Mesenchymal stem cell (in vitro differentiated cells and primary cell): ENCODE data around the gene CFAP70.

Experiments used
- DNase-seq: peaks from one replicate; pipeline ENCODE4 v3.0.0-alpha.2; 2013
- H2AFZ ChIP-seq: one replicate; pipeline ENCODE4 v1.6.1; 2013; ENCODE audit warnings: low read depth, mild to moderate bottlenecking, control low read depth, inconsistent platforms, low read length, moderate library complexity
- H2AK5ac ChIP-seq: 2 replicates; pipeline ENCODE4 v1.6.1; 2013; ENCODE audit warnings: low read length, moderate library complexity, mild to moderate bottlenecking, inconsistent platforms; ENCODE audit not compliant: severe bottlenecking
- H2BK120ac ChIP-seq: one replicate; pipeline ENCODE4 v1.6.1; 2013; ENCODE audit warnings: low read depth, mild to moderate bottlenecking, inconsistent platforms, low read length, moderate library complexity
- H2BK12ac ChIP-seq, 2 experiments: one replicate each; pipeline ENCODE4 v1.6.1; 2013; ENCODE audit warnings: inconsistent platforms in 2 of 2, low read length in 2 of 2, mild to moderate bottlenecking in 2 of 2, moderate library complexity in 2 of 2, control low read depth in 1 of 2
- H2BK15ac ChIP-seq: one replicate; pipeline ENCODE4 v1.6.1; 2013; ENCODE audit warnings: mild to moderate bottlenecking, low read depth, inconsistent platforms; ENCODE audit not compliant: poor library complexity, severe bottlenecking
- H2BK5ac ChIP-seq: 2 replicates; pipeline ENCODE4 v1.6.1; 2013; ENCODE audit warnings: low read depth, mild to moderate bottlenecking, low read length, control low read depth, inconsistent platforms; ENCODE audit not compliant: poor library complexity, severe bottlenecking
- H3K14ac ChIP-seq, 2 experiments: one replicate each; pipeline ENCODE4 v1.6.1; 2013; ENCODE audit warnings: inconsistent platforms in 2 of 2, low read length in 2 of 2, control low read depth in 1 of 2, mild to moderate bottlenecking in 1 of 2, moderate library complexity in 1 of 2
- H3K18ac ChIP-seq, 2 experiments: one replicate each; pipeline ENCODE4 v1.6.1; 2013; ENCODE audit warnings: inconsistent platforms in 2 of 2, low read length in 2 of 2, control low read depth in 1 of 2, low read depth in 1 of 2, mild to moderate bottlenecking in 1 of 2
- H3K23ac ChIP-seq, 2 experiments: one replicate each; pipeline ENCODE4 v1.6.1; 2013; ENCODE audit warnings: inconsistent platforms in 2 of 2, low read length in 2 of 2, mild to moderate bottlenecking in 2 of 2, moderate library complexity in 2 of 2, control low read depth in 1 of 2
- H3K27ac ChIP-seq: 2 replicates; pipeline ENCODE4 v1.5.1; 2013; ENCODE audit warnings: mild to moderate bottlenecking, moderate library complexity, low read length, control low read depth, inconsistent platforms; ENCODE audit not compliant: poor library complexity, severe bottlenecking
- H3K27me3 ChIP-seq, 2 experiments: 2 replicates each; pipeline versions ENCODE4 v1.6.1 to v1.7.0; 2013; ENCODE audit warnings: low read length in 2 of 2, mild to moderate bottlenecking in 2 of 2, moderate library complexity in 2 of 2, control low read depth in 1 of 2, inconsistent platforms in 1 of 2; ENCODE audit not compliant: control insufficient read depth in 1 of 2, insufficient read depth in 1 of 2
- H3K36me3 ChIP-seq, 2 experiments: 2 replicates each; pipeline versions ENCODE4 v1.6.1 to v1.7.0; 2013; ENCODE audit warnings: low read length in 2 of 2, control low read depth in 1 of 2, inconsistent platforms in 1 of 2, low read depth in 1 of 2, mild to moderate bottlenecking in 1 of 2; ENCODE audit not compliant: insufficient read depth in 2 of 2, control insufficient read depth in 1 of 2
- H3K4ac ChIP-seq, 2 experiments: one replicate each; pipeline ENCODE4 v1.6.1; 2013; ENCODE audit warnings: inconsistent platforms in 2 of 2, low read length in 2 of 2, mild to moderate bottlenecking in 2 of 2, moderate library complexity in 2 of 2, control low read depth in 1 of 2, low read depth in 1 of 2
- H3K4me1 ChIP-seq: 2 replicates; pipeline ENCODE4 v1.6.1; 2013; ENCODE audit warnings: low read depth, low read length, control low read depth; ENCODE audit not compliant: control insufficient read depth, insufficient read depth
- H3K4me2 ChIP-seq: 2 replicates; pipeline ENCODE4 v1.6.1; 2013; ENCODE audit warnings: low read length, mild to moderate bottlenecking, inconsistent platforms; ENCODE audit not compliant: poor library complexity, severe bottlenecking
- H3K4me3 ChIP-seq, 2 experiments: 2 replicates each; pipeline versions ENCODE4 v1.5.1 to v1.7.0; 2013; ENCODE audit warnings: low read length in 2 of 2, mild to moderate bottlenecking in 2 of 2, control low read depth in 1 of 2, low read depth in 1 of 2; ENCODE audit not compliant: insufficient read depth in 1 of 2
- H3K79me1 ChIP-seq: replicated peaks from 2 replicates; pipeline ENCODE4 v1.6.1; 2013; ENCODE audit warnings: mild to moderate bottlenecking, control low read depth, low read length, inconsistent platforms; ENCODE audit not compliant: poor library complexity, severe bottlenecking
- H3K9ac ChIP-seq: 2 replicates; pipeline ENCODE4 v1.7.0; 2013; ENCODE audit warnings: mild to moderate bottlenecking, low read length, moderate library complexity
- H3K9me3 ChIP-seq: 2 replicates; pipeline ENCODE4 v1.7.0; 2013; ENCODE audit warnings: mild to moderate bottlenecking, low read length; ENCODE audit not compliant: control insufficient read depth
- H4K8ac ChIP-seq: one replicate; pipeline ENCODE4 v1.6.1; 2013; ENCODE audit warnings: inconsistent platforms, mild to moderate bottlenecking, low read length, moderate library complexity
- H4K91ac ChIP-seq: one replicate; pipeline ENCODE4 v1.6.1; 2013; ENCODE audit warnings: mild to moderate bottlenecking, low read length, inconsistent platforms
- WGBS: methylation state at CpG from one replicate; pipeline ENCODE4 v1.1.7; 2013; ENCODE audit warnings: mixed read lengths; 5-methylcytosine and 5-hydroxymethylcytosine counted together

Gene CFAP70

DNA sequence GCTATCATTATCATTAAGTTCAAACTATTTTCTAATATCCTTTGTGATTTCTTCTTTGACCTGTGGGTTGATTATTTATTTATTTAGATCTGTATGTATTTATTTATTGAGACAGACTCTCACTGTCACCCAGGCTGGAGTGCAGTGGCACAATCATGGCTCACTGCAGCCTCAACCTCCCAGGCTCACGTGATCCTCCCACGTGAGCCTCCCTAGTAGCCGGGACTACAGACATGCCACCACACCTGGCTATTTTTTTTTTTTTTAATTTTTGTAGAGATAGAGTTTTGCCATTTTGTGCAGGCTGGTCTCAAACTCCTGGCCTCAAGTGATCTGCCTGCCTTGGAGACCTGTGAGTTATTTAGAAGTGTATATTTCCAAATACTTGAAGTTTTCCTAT lies 77.6 kb downstream of the CFAP70 start:
- Histone ChIP-seq H3K4me1 (peaks cover 3% of the 10 kb centered on the region), H3K4ac (no peak overlapping the region), H3K18ac (no peak overlapping the region), H3K27me3 (no peaks in the 10 kb centered on the region), H2BK15ac (no peak overlapping the region), H3K9me3 (peaks cover 3% of the 10 kb centered on the region), H2AK5ac (no peak overlapping the region), H3K9ac (no peak overlapping the region), H2BK12ac (no peak overlapping the region), H4K91ac (no peak overlapping the region), H3K36me3 (no peaks in the 10 kb centered on the region), H3K27ac (no peak overlapping the region), H3K4me3 (no peak overlapping the region), H4K8ac (no peak overlapping the region), H3K4me2 (no peak overlapping the region), H2BK120ac (no peak overlapping the region), H2BK5ac (no peak overlapping the region), H3K23ac (no peak overlapping the region), H3K14ac (no peak overlapping the region), H2AFZ (no peak overlapping the region), H3K79me1 (no peaks in the 10 kb centered on the region)
- WGBS = 80% methylated on average over 1 of the region's 3 CpGs
- DNase-seq = no peak

GRCh38 chr10:73264423-73264822 lies 94.2 kb downstream of the CFAP70 start:
- Histone ChIP-seq H2BK15ac (no peak overlapping the region), H3K36me3 (no peaks in the 10 kb centered on the region), H2BK5ac (no peak overlapping the region), H3K27me3 (no peaks in the 10 kb centered on the region), H3K79me1 (no peaks in the 10 kb centered on the region), H4K91ac (no peak overlapping the region), H3K4ac (no peak overlapping the region), H3K23ac (no peak overlapping the region), H4K8ac (no peak overlapping the region), H3K27ac (no peak overlapping the region), H3K18ac (no peak overlapping the region), H3K9ac (peak overlapping the region; percentile 5), H3K14ac (no peak overlapping the region), H3K4me3 (no peak overlapping the region), H3K9me3 (no peaks in the 10 kb centered on the region), H3K4me2 (no peak overlapping the region), H2AK5ac (no peak overlapping the region), H2AFZ (no peak overlapping the region), H2BK12ac (no peak overlapping the region), H3K4me1 (no peaks in the 10 kb centered on the region), H2BK120ac (no peak overlapping the region)
- DNase-seq = no peak
- 100% methylated on average over 1 of the region's 2 CpGs for WGBS

- Histone ChIP-seq H3K23ac (no peak overlapping the region), H3K27ac (no peak overlapping the region), H3K4ac (no peak overlapping the region), H4K8ac (no peak overlapping the region), H3K9ac (peak overlapping the region; percentile 6), H3K79me1 (no peaks in the 10 kb centered on the region), H2AK5ac (no peak overlapping the region), H3K18ac (no peak overlapping the region), H4K91ac (no peak overlapping the region), H3K27me3 (no peaks in the 10 kb centered on the region), H2BK5ac (no peak overlapping the region), H3K9me3 (no peaks in the 10 kb centered on the region), H3K4me1 (no peaks in the 10 kb centered on the region), H2BK12ac (no peak overlapping the region), H2AFZ (no peak overlapping the region), H3K36me3 (no peaks in the 10 kb centered on the region), H3K14ac (no peak overlapping the region), H3K4me3 (no peak overlapping the region), H2BK120ac (no peak overlapping the region), H2BK15ac (no peak overlapping the region), H3K4me2 (no peak overlapping the region)
- DNase-seq = peak; percentile 26
- WGBS = 17% methylated on average over 1 of the region's 1 CpG
These were observed 94.8 kb downstream of the CFAP70 start for GRCh38 chr10:73263693-73264347.

- H3K4me1 ChIP-seq = no peaks in the 10 kb centered on the region
- H3K4me3 ChIP-seq = no peak overlapping the region
- H3K4ac ChIP-seq = no peak overlapping the region
- H3K9me3 ChIP-seq = no peaks in the 10 kb centered on the region
- H2BK120ac ChIP-seq = no peak overlapping the region
- H3K4me2 ChIP-seq = no peak overlapping the region
- WGBS = 100% methylated on average over 1 of the region's 5 CpGs
- no peak overlapping the region for H2BK12ac ChIP-seq
- H3K18ac ChIP-seq = no peak overlapping the region
- no peak overlapping the region for H2BK15ac ChIP-seq
- no peak overlapping the region for H3K9ac ChIP-seq
- no peak overlapping the region for H3K27ac ChIP-seq
- no peaks in the 10 kb centered on the region for H3K79me1 ChIP-seq
- no peak for DNase-seq
- no peak overlapping the region for H2AK5ac ChIP-seq
- no peaks in the 10 kb centered on the region for H3K36me3 ChIP-seq
- no peak overlapping the region for H3K14ac ChIP-seq
- no peak overlapping the region for H3K23ac ChIP-seq
- no peak overlapping the region for H4K8ac ChIP-seq
- H2BK5ac ChIP-seq = no peak overlapping the region
- no peak overlapping the region for H4K91ac ChIP-seq
- no peak overlapping the region for H2AFZ ChIP-seq
- no peaks in the 10 kb centered on the region for H3K27me3 ChIP-seq
These were observed 95.6 kb downstream of the CFAP70 start for GRCh38 chr10:73262880-73263555.
